ENCODE results near the gene KSR1. TPM values are rescaled to one million over a fixed set of nuclear protein-coding genes. Genes with fewer than 3 reads are reported as not detected.
A peak's percentile ranks its signal among the peaks of the same experiment; 100 is the strongest.

KSR1 gene
- total and polyA plus RNA-seq, 9 of the 15 experiments (the other 6 are each of a cell fraction or from before 2014, with no cell fraction given), result 1.4 to 51.7 (median 18.4) TPM

GRCh38 chr17:27570578-27570914 lies 114.3 kb downstream of the KSR1 start (continued):
- TF ChIP-seq TRIM24 (IDR thresholded peaks at IDR 0.05) (0 out of 4 replicates have a peak, but pooled peaks of 1 of the 2 experiments have one; percentile 1), ZBTB9 (CRISPR knock-in tag; IDR thresholded peaks at IDR 0.05) (0 out of 2 replicates have a peak, but pooled peaks have one; percentile 5), NR2C2 (CRISPR knock-in tag; IDR thresholded peaks at IDR 0.05) (no peak), NR2C2 (tag; IDR thresholded peaks at IDR 0.05) (peak; percentile 74; the same call in 1 of the 2 replicates)

- in situ Hi-C loops (cut with MboI), result no loop called here
- H3K36me3 ChIP-seq (ENCODE audit: control insufficient read depth, insufficient read depth, low read length), result peaks cover 6% of the 10 kb centered on the region; the same call in 2 of the 3 replicates
- no peaks in the 10 kb centered on the region for H4K20me1 ChIP-seq (replicated peaks; ENCODE audit: control insufficient read depth, insufficient read depth, low read length)
- H3K4me3 ChIP-seq, result no peak overlapping the region
- peak overlapping the region; percentile 80 to 87 for H3K9ac ChIP-seq (ENCODE audit: insufficient read depth in 1 of 2, low read depth in 2 of 2, low read length in 2 of 2)
- DNase-seq (ENCODE audit: extremely low read depth in 1 of 4, low spot score in 3 of 4) (peak in 1 of 4 experiments; percentile 36), ATAC-seq (no peak), FAIRE-seq (no peak)
- BruUV-seq (replicated peaks), result no TSS peak
- peaks cover 4% of the 10 kb centered on the region for H3K9me1 ChIP-seq (ENCODE audit: control insufficient read depth, insufficient read depth, low read length)
- no peak overlapping the region for H2AFZ ChIP-seq (ENCODE audit: low read depth, low read length)
- 0 out of 2 replicates have a peak, but pooled peaks have one; percentile 17 for TF ChIP-seq ZNF592 (IDR thresholded peaks at IDR 0.05)
- TF ChIP-seq TEAD2 (tag; IDR thresholded peaks at IDR 0.05), result no peak
- TF ChIP-seq PKNOX1 (IDR thresholded peaks at IDR 0.05), result peak; percentile 81
- TF ChIP-seq NONO (IDR thresholded peaks at IDR 0.05; ENCODE audit: low read depth in 2 of 2, low read length in 1 of 2), result no peak
- TF ChIP-seq CTBP1 (IDR thresholded peaks at IDR 0.05; ENCODE audit: borderline replicate concordance), result peak; percentile 16; the same call in 1 of the 2 replicates
- TF ChIP-seq ZNF780A (CRISPR knock-in tag; IDR thresholded peaks at IDR 0.05), result no peak
- no peak for TF ChIP-seq ZNF277 (CRISPR knock-in tag; IDR thresholded peaks at IDR 0.05; ENCODE audit: borderline replicate concordance)
- TF ChIP-seq SNIP1 (IDR thresholded peaks at IDR 0.05; ENCODE audit: low read depth), result no peak
- intact Hi-C loops (cut with micrococcal nuclease), result loop anchor here (2.0 to 10.0 kb wide), 4 partner anchors 77 to 487 kb away; no protein-coding TSS in a partner anchor
- POLR2A ChIA-PET, result interaction anchor here (0.7 kb wide), 1 partner anchor 66 kb away, joined by 3 read pairs; no protein-coding TSS in a partner anchor
- H3K27ac ChIP-seq (ENCODE audit: extremely low read depth, low read depth, low read length), result peak overlapping the region; percentile 92
- H3K4me2 ChIP-seq (ENCODE audit: insufficient read depth, low read length), result peak overlapping the region; percentile 78; the same call in 1 of the 2 replicates
- CTCF ChIA-PET (ENCODE audit: low intra/inter-chr PET ratio), result no interaction called here
- H3K4me1 ChIP-seq (replicated peaks in 1 of 2; ENCODE audit: control insufficient read depth in 2 of 2, insufficient read depth in 2 of 2, low read length in 2 of 2), result peaks cover 68 to 98% of the 10 kb centered on the region in 2 experiments
- peaks cover 96% of the 10 kb centered on the region for H3K79me2 ChIP-seq (ENCODE audit: control insufficient read depth, insufficient read depth, low read length)
- WGBS (ENCODE audit: insufficient coverage, low coverage, missing lambda C conversion rate), result 88% methylated on average over 11 of the region's 12 CpGs
- no peaks in the 10 kb centered on the region for H3K27me3 ChIP-seq (ENCODE audit: control insufficient read depth in 2 of 2, insufficient read depth in 2 of 2, low read length in 2 of 2)
- no peaks in the 10 kb centered on the region for H3K9me3 ChIP-seq (replicated peaks; ENCODE audit: control insufficient read depth, insufficient read depth, low read depth, low read length)
Observed at GRCh38 chr17:27571563-27572352, 115.5 kb downstream of the KSR1 start.
